Ascending aorta (tissue), 2 donors: Measurements from ENCODE around the gene HPS3. TPM values are rescaled to one million over a fixed set of nuclear protein-coding genes. Genes with fewer than 3 reads are reported as not detected.
"Not testable (repeated sequence)": the region's sequence is repeated elsewhere in the genome, so short reads cannot be mapped to it uniquely, and the experiment has no call there.

Experiments used
- DNase-seq, 2 donors: peaks; one replicate each; pipeline ENCODE4 v3.0.0-alpha.2; 2019; ENCODE audit warnings: low spot score in 2 of 2
- H3K27ac ChIP-seq, 2 donors: fragments of 200-600 bp; sonication (generic); one replicate each; pipeline ENCODE4 v1.5.1; 2016 to 2017; ENCODE audit warnings: mild to moderate bottlenecking in 1 of 2
- H3K27me3 ChIP-seq: fragments of 200-600 bp; sonication (generic); one replicate; pipeline ENCODE4 v1.5.1; 2017
- H3K36me3 ChIP-seq, 2 donors: fragments of 200-600 bp; sonication (generic); one replicate each; pipeline ENCODE4 v1.5.1; 2016
- H3K4me1 ChIP-seq, 2 donors: fragments of 200-600 bp; sonication (generic); one replicate each; pipeline ENCODE4 v1.5.1; 2016 to 2017; ENCODE audit warnings: mild to moderate bottlenecking in 1 of 2
- H3K4me3 ChIP-seq, 2 donors: fragments of 200-600 bp; sonication (generic); one replicate each; pipeline ENCODE4 v1.5.1; 2016 to 2017; ENCODE audit warnings: mild to moderate bottlenecking in 1 of 2
- H3K9me3 ChIP-seq, 2 donors: fragments of 200-600 bp; sonication (generic); one replicate each; pipeline ENCODE4 v1.5.1; 2016
- CTCF ChIP-seq, 3 experiments: fragments of 200-600 bp in 2 of 3; fragments of 450-650 bp in 1 of 3; sonication (generic) in 2 of 3; IDR thresholded peaks; one replicate each; pipeline ENCODE4 v1.5.1; 2016 to 2019; ENCODE audit warnings: antibody characterized with exemption in 3 of 3, mild to moderate bottlenecking in 1 of 3, moderate library complexity in 1 of 3
- intact Hi-C: fragments of 100-400 bp; cut with DNase I; formaldehyde crosslinking; loops from one replicate; pipeline ENCODE4 v1.15.1; 2023
- total RNA-seq: library from RNA; depleted of rRNA; stranded (reverse); fragments of >200 nt; gene quantifications from one replicate; pipeline ENCODE4 v1.1.0, GENCODE V29; 2016

Gene HPS3
- total RNA-seq, 1 donor from 2014 or later, result 18.9 TPM

- Histone ChIP-seq H3K27me3 (no peaks in the 10 kb centered on the region), H3K4me1 (no peaks in the 10 kb centered on the region), H3K27ac (no peak overlapping the region), H3K4me3 (no peak overlapping the region), H3K9me3 (no peaks in the 10 kb centered on the region), H3K36me3 (no peaks in the 10 kb centered on the region)
- intact Hi-C loops, result no loop called here
- DNase-seq, result no peak
- no peak for TF ChIP-seq CTCF (IDR thresholded peaks at IDR 0.05)
These were observed 38.5 kb upstream of the HPS3 start for GRCh38 chr3:149090907-149091306.

- no peaks in the 10 kb centered on the region for H3K27me3 ChIP-seq
- TF ChIP-seq CTCF (IDR thresholded peaks at IDR 0.05), result no peak
- intact Hi-C loops, result no loop called here
- H3K4me1 ChIP-seq, result no peaks in the 10 kb centered on the region
- H3K9me3 ChIP-seq, result no peaks in the 10 kb centered on the region
- DNase-seq, result no peak
- no peaks in the 10 kb centered on the region for H3K36me3 ChIP-seq
- H3K27ac ChIP-seq, result no peak overlapping the region
- H3K4me3 ChIP-seq, result no peak overlapping the region
These were observed 37.5 kb upstream of the HPS3 start for GRCh38 chr3:149091983-149092382.

GRCh38 chr3:149095487-149095886 lies 34.0 kb upstream of the HPS3 start:
- TF ChIP-seq CTCF (IDR thresholded peaks at IDR 0.05), result no peak
- DNase-seq, result no peak
- Histone ChIP-seq H3K27ac (no peak overlapping the region), H3K9me3 (no peaks in the 10 kb centered on the region), H3K4me1 (no peaks in the 10 kb centered on the region), H3K27me3 (no peaks in the 10 kb centered on the region), H3K4me3 (no peak overlapping the region), H3K36me3 (no peaks in the 10 kb centered on the region)
- intact Hi-C loops, result no loop called here

- H3K9me3 ChIP-seq, H3K27ac ChIP-seq, H3K4me3 ChIP-seq, H3K36me3 ChIP-seq, H3K4me1 ChIP-seq, intact Hi-C loops, DNase-seq, H3K27me3 ChIP-seq: not testable (repeated sequence)
These were observed 31.5 kb upstream of the HPS3 start for GRCh38 chr3:149097987-149098386.

- Histone ChIP-seq H3K9me3 (no peaks in the 10 kb centered on the region), H3K4me1 (no peaks in the 10 kb centered on the region), H3K27me3 (no peaks in the 10 kb centered on the region), H3K27ac (no peak overlapping the region), H3K36me3 (no peaks in the 10 kb centered on the region), H3K4me3 (no peak overlapping the region)
- no peak for TF ChIP-seq CTCF (IDR thresholded peaks at IDR 0.05)
- no peak for DNase-seq
- intact Hi-C loops, result no loop called here
These were observed 28.3 kb upstream of the HPS3 start for GRCh38 chr3:149101154-149101553.

- no peak overlapping the region for H3K4me3 ChIP-seq
- no peaks in the 10 kb centered on the region for H3K27me3 ChIP-seq
- H3K27ac ChIP-seq, result no peak overlapping the region
- no peak for DNase-seq
- no peaks in the 10 kb centered on the region for H3K9me3 ChIP-seq
- no peak for TF ChIP-seq CTCF (IDR thresholded peaks at IDR 0.05)
- no peaks in the 10 kb centered on the region for H3K36me3 ChIP-seq
- no peaks in the 10 kb centered on the region for H3K4me1 ChIP-seq
- intact Hi-C loops, result no loop called here
These were observed 27.8 kb upstream of the HPS3 start for GRCh38 chr3:149101641-149102040.
